Uterus (tissue), 2 donors: ENCODE measurements around the gene PIN1.

Experiments
- CTCF ChIP-seq, 4 experiments: fragments of 200-600 bp in 2 of 4; fragments of 450-650 bp in 2 of 4; sonication (generic) in 2 of 4; IDR thresholded peaks; one replicate each; pipeline ENCODE4 v1.5.1; 2016 to 2019; ENCODE audit warnings: antibody characterized with exemption in 4 of 4, mild to moderate bottlenecking in 2 of 4, moderate library complexity in 1 of 4
- POLR2A ChIP-seq, 2 donors: fragments of 450-650 bp; IDR thresholded peaks; one replicate each; pipeline ENCODE4 v1.6.1; 2016; ENCODE audit warnings: antibody characterized with exemption in 2 of 2, mild to moderate bottlenecking in 1 of 2, moderate library complexity in 1 of 2

- TF ChIP-seq CTCF (IDR thresholded peaks at IDR 0.05), result no peak
- no peak for TF ChIP-seq POLR2A (IDR thresholded peaks at IDR 0.05)
These were observed 42.8 kb downstream of the PIN1 start for GRCh38 chr19:9877780-9878510.
